GM19193 (cell line): ENCODE results near the gene BRF1.

ENCODE experiments used
- POLR2A ChIP-seq: IDR thresholded peaks from 4 replicates; pipeline ENCODE4 v1.6.1; 2011; ENCODE audit not compliant: insufficient read depth, insufficient read length; ENCODE audit errors: extremely low read depth

Gene BRF1

DNA sequence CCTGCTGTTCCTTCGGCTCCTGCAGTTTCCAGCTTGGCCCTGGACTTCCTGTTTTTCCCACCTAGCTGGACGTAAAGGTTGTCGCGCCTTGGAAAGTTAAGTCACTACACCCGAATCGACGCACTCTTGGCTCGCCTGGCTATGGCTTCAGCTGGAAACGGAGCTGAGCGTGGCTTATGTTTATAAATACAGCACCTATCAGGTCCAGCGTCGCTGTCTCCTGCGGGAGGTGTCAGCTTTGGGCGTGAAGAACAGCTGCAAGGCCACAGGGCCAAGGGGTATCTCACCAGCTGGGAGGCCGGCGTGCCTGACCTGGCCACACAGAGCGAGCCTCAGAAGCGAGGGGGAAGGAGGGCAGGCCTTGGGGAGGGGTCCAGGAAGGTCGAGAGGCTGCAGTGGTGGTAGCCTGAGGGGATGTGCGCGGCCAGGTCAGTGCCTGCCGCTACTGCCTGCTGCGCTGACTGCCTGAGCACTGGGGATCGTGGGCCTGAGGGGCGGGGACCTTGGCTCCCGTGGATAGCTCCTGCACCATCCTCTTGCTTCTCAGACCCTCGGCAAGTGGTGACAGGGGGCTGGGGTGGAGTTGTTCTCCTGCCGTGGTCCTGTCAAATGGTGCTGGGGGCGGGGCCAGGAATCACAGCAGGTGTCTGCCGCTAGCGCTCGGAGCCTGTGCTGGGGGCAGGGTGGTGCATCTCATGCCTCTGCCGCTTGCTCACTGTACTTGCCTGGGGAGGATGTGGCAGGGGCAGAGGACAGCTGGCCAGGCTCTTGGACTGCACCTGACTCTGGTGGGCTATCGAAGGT lies 26.3 kb upstream of the BRF1 start:
- TF ChIP-seq POLR2A = no peak

DNA sequence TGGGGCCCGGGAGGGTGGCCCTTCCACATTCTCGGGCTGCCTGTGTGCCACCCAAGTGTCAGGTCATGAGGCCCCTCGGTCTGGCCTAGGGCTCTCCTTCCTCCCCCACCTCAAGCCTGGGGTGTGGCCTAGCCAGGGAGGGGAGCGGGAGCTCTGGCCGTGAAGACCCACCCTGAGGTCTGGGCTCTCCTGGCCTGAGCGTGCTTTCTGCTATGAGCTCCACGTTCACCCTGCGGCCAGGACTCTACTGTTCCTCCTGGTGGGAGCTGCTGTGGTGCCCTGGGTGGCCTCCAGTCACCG lies 25.7 kb upstream of the BRF1 start:
- TF ChIP-seq POLR2A = no peak

- TF ChIP-seq POLR2A = no peak
These were observed 25.1 kb upstream of the BRF1 start for GRCh38 chr14:105325716-105326567.

DNA sequence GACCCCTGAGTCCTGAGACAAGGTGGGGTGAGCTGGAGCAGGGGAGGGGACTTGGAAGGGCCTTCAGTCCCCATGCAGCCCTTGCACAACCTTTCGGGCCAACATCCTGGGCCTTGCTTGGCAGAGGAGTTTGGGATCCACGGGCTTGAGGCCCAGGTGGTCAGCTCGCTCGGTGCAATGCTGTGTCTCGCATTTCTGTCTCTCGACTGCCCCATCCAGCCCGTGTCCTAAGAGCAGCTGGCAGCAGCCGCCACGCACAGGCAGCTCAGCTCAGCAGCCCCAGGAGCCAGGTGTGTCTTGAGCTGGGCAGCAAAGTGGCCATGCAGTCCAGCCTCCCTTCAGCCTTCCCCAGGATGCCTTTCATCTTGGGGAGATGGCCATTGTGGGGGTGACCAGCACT lies 24.5 kb upstream of the BRF1 start:
- TF ChIP-seq POLR2A = no peak

GRCh38 chr14:105324871-105325270 lies 24.1 kb upstream of the BRF1 start:
- TF ChIP-seq POLR2A = no peak

- no peak for TF ChIP-seq POLR2A
These were observed 23.4 kb upstream of the BRF1 start for GRCh38 chr14:105324080-105324778.

DNA sequence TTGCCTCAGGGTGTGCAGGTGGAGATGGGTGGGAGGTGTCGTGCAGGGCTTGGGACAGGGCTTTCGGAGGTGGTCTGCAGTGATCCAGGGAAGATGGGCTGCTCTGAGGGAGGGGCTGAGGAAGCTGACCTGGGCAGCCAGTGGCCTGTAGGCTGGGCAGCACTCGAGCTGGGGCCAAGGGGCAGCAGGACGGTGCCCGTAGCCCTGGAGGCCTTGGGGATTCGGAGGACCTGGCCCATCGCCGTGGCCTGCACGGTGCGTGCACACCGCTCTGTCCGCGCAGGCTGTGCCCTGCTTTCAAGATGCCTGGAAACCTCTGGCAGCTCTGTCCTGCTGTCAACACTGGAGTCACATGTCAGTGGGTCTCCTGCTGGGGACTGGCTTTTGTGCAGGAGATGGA lies 22.9 kb upstream of the BRF1 start:
- TF ChIP-seq POLR2A = no peak

DNA sequence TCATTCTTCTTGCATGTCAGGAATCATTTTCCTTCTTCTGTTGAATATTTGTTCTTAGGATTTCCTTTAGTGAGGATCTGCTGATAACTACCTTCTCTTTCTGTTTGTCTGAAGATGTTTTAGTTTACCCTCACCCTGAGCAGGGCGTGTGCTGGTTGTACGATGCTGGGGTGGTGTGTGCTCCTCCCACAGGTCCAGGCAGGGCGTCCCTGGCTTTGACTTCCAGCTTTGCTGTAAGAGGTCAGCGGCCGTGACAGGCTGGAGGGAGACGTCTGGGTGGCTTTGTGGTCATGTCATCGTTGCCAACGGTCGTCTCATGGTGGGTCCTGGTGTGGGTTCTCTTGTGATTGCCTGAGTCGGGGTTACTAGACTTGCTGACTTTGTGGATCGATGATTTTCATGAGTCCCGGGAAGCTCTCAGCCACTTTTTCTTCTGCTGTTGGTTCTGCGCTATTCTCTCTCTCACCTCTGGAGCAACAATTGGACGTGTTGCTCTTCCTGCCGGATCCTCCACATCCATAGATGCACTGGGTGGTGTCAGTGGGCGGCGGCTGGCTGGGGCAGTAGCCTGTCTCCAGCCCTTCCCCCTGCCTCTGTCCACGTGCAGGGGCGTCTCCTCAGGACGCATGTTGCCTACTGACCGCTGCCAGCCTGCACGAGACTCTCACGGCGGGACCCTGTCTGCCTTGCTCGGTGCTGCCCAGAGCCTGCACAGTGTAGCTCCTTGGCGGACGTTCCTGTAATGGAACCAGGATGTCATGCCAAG lies 22.2 kb upstream of the BRF1 start:
- no peak for TF ChIP-seq POLR2A

DNA sequence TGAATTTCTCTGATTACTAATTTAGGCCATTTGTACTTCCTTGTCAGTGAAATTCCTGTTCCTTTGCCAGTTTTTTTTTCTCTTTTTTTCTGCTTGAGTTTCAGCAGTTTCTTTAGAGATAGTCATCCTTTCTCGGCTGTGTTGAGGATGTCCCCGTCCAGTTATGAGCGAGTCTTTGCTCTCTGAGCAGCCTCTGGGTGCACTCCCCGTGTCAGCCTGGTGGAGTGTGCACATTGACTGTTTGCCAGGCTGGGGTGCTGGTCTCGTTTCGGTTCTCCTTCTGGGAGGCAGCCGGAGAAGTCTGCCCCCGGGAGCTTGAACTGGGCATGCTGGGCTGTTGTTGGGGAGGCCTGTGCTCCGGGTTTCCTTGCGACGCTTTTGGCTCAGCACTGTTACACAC lies 16.7 kb upstream of the BRF1 start:
- TF ChIP-seq POLR2A = no peak

- TF ChIP-seq POLR2A = no peak
These were observed 16.2 kb upstream of the BRF1 start for GRCh38 chr14:105316968-105317510.

- no peak for TF ChIP-seq POLR2A
These were observed 15.8 kb upstream of the BRF1 start for GRCh38 chr14:105316577-105316941.

- TF ChIP-seq POLR2A = no peak
These were observed 15.3 kb upstream of the BRF1 start for GRCh38 chr14:105315941-105316576.

DNA sequence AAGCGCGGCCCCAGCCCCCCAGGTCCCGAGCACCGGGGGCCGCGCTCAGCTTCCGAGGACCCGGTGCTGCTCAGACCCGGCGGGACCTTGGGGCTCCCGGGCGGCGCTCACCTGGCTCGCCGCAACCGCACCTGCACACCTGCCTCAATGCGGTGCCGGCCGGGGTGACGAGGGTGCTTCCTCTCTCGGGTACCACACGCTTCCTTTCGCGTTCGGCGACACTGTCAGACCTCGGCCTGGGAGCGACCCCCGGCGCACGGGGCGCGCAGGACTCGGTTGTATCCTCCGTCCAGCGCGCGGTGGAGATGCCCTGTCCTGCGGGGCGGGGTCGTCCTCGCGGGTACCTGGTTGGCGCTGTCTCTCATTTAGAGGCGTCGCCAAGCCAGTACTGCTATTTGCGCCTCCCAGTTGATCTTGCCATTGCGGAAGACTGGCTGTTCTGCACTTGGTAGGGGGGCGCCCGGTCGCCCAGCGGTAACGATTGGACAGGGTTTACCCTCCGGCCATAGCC lies 14.5 kb upstream of the BRF1 start:
- TF ChIP-seq POLR2A = no peak
